HG03354 (cell line): ENCODE data around the gene MRPS14.
"Not testable (repeated sequence)": the region's sequence is repeated elsewhere in the genome, so short reads cannot be mapped to it uniquely, and the experiment has no call there.

ENCODE experiments used
- ATAC-seq: cut with Tn5 transposase; IDR thresholded peaks from one replicate; pipeline ENCODE4 v1.9.1; 2021; ENCODE audit warnings: mild to moderate bottlenecking; ENCODE audit not compliant: unreplicated experiment, poor library complexity, severe bottlenecking

MRPS14 gene

DNA sequence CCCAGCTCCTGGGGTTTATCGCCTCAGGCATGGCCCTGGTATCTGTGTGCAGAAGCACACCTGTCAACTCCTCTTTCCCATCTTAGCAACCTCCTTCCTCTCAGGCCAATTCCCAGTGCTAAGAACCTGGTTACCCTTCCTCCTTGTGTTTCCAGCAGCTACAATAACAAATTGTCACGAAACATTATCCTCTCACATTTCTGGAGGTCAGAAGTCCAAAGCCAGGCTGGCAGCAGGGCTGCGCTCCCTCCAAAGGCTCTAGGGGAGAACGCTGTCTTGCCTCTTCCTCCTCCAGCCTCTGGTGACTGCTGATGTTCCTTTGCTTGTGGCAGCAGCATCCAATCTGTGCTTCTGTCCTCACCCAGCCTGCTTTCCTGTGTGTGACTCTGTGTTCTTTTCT is 10.7 kb upstream of the MRPS14 start:
- no peak for ATAC-seq

DNA sequence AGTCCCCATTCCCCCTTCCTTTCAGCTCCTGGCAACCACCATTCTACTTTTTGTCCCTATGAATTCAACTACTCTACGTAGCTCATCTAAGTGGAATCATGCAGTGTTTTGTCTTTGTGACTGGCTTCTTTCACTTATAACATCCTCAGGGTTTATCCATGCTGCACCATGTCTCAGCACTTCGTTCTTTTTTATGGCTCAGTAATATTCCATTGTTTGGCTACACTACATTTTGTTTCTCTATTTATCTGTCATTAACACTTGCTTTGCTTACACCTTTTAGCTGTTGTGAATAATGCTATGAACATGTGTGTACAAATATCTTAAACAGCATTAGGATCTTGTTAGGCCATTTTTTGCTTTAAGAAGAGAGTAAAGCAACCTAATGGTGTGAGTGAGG is 1.5 kb upstream of the MRPS14 start:
- ATAC-seq, result no peak

DNA sequence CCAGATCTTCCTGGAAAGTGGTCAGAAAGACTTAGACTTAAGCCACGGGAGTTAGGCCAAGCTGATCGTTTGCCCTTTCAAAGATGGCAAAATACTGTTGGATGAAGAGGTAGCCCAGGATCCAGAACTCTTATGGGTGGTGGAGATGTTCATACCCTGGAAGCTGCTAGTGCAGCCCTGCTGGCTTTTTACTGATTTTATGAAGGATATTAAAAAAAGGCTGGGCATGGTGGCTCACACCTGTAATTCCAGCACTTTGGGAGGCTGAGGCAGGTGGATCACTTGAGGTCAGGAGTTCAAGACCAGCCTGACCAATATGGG is 657 bp upstream of the MRPS14 start:
- not testable (repeated sequence) for ATAC-seq

DNA sequence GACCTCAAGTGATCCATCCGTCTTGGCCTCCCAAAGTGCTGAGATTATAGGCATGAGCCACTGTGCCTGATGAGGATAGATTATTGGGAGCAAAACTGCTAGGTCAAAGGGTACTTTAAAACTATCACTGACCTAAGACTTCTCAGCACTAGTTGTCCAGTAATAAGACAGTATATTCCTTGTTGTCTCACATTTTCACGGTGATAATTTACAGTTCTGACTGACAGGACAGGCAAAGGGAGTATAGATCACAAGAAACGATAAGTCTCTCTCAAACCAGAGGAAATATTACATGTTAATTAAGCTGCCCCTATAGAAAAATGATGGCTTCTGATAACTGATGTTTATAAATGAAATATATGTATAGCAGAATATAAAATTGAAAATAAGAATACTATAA is 3.7 kb downstream of the MRPS14 start:
- no peak for ATAC-seq

DNA sequence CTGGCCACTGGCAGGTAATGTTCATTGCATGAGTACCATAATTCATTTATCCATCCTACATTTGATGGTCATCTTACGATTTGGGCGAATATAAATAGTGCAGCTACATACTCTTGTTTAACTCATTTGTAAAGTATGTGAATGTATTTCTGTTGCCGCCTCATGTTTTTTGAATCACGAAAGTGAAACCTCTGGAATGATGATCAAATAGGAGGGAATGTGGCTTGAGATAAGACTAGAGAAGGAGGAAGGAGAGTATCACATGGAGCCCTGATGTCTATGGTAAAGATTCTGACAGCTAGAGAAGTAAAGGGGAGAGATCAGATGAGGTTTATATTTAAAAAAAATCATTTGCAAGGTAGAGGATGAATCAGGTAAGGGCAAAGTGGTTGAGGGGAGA is 8.0 kb downstream of the MRPS14 start:
- no peak for ATAC-seq

DNA sequence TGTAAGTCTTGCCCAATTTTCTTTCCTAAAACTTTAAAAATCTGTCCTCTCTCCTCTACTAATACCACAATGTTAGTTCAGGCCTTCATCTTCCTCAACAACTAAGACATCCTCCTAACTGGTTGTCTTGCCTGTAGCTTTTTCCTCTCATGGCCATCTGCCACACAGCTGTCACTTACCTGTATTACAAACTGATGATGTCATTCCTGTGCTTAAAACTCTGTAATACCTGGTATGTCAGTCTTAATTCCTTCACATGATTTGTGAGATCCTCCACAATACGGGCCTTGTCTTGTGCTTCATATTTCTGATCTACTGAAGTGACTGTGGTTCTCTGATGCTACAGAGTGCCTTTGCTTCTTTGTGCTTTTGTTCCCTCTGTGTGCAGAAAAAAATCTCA is 9.8 kb downstream of the MRPS14 start:
- no peak for ATAC-seq

DNA sequence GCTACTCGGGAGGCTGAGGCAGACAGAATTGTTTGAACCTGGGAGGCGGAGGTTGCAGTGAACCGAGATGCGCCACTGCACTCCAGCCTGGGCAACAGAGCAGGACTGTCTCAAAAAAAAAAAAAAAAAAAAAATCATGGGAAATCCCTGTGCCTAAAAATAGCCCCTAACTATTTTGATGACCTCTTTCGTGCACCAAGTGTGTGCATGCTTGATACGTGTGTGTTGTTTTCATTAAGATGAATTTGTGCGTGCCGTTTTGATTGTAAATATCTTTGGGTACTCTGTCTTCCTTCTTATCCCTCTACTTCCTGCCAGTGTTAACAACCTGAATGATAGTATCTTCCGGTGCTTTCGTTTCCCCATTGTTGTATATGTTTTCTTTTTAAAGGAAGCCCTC is 13.7 kb downstream of the MRPS14 start:
- ATAC-seq, result no peak

DNA sequence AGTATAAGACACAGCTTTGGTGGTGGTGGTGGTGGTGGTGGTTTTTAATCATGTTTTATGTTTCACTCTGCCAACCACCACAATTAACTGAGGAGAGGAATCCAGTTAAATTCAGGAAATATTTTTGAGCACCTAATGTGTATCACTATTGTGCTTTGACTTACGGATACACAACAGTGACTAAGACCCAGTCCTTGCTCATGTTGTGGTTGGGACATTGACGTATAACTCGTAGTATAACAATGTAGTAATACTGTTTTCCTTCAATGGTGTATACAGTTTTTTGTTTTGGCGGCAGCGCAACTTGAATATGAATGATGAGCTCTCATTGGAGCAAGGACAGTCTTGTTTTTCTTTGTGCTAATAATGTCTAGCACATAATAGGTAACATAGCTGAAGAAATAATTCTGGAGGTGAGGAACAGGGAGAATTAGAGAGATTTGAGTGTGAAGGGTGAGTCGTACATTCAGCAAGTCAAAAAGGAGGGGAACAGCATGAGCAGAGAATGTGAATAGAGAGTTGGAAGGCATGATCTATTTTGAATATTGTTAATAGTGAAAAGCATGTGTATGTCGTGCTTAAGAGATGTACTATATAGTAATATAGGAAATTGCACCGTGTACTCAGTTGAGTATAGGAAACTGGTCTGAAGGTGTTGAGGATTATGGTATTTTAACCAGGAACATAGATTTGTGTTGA is 18.0 kb downstream of the MRPS14 start:
- no peak for ATAC-seq

DNA sequence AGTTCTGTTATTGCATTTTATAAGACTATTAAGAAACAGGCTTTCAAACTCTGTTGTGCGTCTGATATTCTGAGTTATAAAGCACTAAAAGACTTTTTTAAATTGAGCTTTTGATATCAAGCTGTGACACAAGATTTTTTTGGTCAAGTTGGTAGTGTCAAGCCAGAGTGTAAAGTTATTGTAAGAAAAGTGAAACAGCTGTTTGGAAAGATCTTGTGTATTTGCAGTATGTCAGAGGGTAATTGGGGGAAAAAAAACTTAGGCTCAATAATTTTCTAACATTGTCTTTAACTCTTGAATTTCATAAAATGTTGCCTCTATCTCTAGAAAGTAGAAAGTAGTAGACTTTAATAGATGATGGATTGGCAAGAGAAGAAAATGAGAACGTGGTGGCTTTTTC is 19.7 kb downstream of the MRPS14 start:
- ATAC-seq, result no peak

DNA sequence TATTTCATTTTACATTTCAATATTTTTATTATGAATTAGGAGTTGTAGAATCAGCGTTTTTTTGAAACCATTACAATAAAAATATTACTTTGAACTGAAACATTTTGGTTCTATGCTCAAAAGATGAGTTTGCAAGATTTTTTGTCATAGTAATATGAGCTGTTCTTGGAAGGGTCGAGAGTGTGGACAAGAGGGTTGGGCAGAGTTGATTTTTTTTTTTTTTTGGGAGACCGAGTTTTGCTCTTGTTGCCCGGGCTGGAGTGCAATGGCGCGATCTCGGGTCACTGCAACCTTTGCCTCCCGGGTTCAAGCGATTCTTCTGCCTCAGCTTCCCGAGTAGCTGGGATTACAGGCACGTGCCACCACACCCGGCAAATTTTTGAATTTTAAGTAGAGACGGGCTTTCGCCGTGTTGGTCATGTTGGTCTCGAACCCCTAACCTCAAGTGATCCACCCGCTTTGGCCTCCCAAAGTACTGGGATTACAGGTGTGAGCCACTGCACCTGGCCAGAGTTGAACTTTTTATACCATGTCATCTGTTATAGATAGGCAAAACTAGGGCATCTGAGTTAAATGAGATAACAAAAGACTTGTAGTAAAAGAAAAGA is 20.2 kb downstream of the MRPS14 start:
- no peak for ATAC-seq

DNA sequence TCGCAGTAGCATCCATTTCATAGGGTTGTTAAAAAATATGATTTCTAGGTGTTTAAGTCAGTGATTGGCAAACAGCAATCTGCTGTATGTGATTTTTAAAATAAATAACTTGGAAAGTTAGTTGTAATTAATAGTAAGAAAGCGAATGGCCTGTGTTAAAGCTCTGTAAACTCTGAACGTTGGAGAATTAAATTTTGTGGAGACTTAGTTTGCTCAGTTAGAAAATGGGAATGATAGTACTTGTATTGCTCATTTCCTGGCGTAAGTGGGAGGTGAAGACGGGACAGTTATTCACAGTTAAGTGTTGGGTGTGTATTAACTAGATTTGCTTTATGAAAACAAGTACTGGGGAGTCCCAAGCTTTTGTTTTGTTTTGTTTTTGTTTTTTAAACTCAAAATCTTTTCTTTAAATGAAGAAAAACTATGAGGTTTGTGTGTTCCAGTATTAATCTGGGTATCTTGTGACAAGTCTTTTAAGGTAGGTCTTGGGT is 22.5 kb downstream of the MRPS14 start:
- no peak for ATAC-seq

DNA sequence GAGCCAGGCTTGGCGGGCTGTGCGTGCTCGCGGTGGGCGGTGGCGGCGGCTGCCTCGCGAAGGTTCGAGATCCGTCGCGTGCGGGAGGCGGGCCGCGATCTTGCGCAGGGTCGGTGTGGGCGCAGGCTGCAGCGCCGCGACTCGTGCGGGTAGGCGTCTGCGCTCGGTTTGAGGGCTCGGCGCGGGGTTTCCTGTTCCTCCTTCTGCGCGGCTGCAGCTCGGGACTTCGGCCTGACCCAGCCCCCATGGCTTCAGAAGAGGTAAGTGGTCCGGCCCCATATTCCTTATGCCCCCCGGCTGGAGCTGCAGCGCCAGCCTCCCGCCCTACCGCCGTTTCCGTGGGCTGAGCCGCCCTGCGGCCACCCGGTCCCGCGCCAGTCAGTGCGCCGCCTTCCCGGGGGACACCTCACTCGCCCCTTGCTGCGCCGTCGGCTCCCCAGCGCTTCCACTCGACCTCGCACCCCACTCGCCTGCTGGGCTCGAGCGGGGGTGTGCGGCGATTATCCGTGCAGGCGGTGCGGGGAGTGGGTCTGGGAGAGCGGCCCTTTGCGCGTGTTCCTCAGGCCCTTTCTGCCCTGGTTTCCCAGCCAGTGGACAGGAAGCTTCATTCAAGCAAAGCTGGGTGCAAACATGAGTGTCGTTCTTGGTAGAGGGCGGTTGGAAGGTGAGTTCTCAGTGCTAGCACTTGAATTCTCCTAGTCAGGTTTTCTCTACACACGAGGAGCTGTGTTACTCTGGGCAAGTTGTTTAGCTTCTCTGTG is 23.1 kb downstream of the MRPS14 start, which contains the start of gene CACYBP:
Gene CACYBP (plus strand): TSS at position 12 of the 761 bp plus-strand sequence. CDS start 234 bp downstream, at position 246.
- ATAC-seq, result peak; percentile 5

DNA sequence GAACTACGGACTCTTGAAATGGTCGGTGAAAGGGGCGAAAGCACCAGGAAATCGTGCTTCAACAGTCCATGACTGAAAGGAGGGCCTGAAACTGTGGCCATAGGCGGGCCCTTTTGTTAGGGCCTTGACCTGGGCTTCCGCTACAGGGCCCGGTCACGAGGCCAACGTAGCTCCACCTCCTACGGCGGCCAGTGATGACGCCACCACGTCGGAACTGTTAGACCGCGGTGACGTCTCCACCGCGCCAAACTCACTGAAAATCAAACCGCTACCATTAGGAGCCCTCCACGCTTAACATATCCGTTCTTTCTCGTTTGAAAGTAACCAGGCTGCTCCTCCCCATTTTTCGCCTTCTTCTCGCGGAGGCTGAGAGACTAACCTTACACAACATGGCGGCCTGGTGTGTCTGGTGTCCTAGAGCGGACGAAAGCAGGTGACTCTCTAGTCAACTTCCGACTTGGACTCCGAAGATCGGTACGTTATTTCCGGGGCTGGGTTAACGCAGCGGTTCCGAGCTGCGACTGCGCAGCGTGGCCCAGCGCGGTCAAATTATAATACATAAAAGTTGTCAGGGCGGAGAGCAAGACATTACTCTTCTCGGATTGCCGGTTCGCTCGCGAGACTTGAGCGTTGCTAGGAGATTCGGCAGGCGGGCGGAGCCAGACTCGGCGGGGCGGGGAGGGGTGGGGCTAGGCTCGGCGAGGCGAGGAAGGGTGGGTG is 23.8 kb downstream of the MRPS14 start:
- peak; percentile 82 for ATAC-seq

DNA sequence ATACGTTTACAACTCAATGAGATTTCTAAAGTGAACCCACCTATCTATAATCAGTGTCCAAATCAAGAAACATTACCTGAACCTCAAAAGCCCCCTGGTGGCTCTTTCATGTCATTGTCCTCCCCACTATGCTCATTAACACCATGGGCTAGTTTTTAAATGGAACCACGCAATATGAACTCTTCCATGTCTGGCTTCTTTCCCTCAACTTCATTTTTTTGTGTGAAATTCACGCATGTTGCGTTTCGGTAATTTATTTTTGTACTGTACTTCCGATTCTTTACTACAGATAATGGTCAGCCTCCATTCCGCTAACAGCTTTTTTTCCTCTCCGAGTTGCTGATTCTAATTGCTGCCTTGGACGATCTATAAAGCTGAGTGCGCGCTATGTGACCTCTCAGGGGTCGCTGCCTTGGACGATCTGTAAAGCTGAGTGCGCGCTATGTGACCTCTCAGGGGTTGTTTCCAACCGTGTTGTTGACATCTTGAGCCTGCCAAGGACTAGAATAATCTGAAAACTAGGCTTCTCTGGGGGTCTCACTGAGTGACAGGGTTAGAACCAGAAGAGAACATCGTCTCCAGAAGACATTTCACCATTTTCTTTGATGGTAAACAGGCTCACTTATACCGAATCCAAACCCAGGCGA is 24.5 kb downstream of the MRPS14 start:
- peak; percentile 22 for ATAC-seq

DNA sequence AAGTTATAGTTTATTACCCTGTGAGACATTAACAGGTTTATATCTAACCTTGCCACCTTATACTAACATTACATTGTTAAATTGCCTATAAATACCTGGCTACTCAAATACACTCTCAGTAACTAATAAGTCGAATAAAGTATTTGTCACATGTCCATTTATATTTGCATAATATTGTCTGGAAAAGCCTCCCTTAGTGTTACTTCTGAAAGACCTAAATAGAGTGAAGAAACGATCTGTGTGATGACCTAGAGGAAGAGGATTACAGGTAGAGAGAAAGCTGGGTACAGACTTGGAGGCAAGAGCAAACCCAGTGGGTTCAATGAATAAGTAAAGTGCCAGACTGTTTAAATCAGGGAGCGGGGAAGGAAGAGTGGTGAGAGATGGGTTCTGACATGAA is 26.2 kb downstream of the MRPS14 start:
- ATAC-seq, result no peak

DNA sequence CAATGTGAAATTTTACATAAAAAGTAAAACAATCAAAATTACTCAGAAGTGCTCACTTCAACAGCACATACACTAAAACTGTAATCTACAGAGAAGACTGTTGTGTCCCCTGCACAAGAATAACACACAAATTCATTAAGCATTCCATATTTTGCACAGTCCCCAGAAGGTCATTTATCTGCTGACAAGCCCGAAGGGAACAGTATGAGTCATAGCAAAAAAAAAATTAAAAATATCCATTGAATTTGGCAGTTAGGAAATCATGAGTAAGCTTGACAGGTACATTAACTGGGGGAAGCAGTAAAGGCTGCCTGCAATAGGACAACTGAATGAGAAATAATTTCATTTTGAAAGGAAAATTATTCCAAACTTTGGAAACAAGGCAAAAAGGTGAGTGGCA is 26.7 kb downstream of the MRPS14 start:
- ATAC-seq, result no peak

DNA sequence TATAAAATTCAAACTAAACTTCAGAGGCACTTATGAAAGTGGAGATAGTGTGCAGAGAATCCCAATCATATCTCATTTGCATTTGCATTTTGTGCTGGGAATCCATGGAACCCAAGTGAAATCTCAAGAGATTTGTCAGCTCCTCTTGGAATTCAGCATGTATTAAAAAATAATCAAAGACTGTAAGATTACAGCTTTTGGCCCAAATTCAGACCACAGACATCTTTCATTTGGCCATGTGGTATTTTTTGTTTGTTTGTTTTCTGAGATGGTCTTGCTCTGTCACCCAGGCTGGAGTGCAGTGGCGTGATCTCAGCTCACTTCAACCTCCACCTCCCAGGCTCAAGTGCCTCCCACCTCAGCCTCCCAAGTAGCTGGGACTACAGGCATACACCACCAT is 27.3 kb downstream of the MRPS14 start:
- ATAC-seq, result no peak

DNA sequence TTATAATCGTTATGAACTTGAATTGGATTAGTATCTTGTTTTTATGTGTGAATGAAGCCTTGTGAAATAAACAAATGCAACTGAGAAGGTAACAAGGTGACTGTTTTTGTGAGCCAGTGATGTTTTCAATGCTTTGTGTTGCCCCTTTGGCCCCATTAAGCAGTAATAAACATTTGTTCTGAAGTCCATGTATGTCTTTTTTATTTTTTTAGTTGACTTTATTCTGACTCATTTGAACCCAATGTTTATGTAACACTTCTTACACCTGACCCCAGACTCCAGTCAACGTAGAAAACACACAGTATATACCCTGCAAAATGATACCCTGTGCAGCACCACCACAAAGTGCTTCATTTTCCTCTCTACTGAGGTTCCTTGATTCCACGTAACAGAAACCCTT is 28.1 kb downstream of the MRPS14 start:
- no peak for ATAC-seq

DNA sequence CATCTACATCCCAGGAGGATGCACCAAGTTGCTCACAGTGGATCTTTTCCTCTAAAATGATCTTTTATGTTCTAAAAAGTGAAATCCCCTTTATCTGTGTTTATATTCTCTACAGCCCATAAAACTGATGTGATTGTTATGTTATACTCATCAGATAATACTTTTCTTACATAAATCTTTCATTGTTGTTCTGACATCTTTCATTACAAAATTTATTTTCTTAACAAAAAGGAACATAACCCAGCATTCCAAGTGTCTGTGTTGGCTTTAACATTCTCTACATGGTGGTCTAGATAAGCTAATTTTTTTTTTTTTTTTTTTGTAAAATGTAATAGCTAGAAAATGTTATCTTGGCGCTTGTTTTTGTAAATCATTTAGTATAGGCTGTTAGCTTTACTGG is 31.8 kb downstream of the MRPS14 start:
- no peak for ATAC-seq
